ENCODE results near the gene NCF4.

DNA sequence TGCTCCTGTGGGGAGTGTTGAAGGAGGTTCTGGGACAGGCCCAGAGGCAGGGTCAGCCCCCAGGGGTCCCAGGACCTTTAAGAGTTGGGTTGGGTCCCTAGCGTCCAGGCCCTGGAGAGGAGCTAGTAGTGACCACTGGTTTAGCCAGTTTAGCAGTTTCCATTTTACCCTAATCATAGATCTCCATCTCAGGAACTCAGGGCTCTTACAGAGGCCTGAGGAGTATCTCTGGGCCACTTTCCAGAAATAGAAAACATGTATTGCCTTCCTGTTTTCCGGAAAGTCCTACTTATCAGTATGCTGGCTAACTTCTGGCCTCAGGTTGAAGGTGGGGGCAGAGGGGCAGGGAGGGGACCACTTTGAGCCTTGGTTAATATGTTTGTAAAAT is 13.5 kb downstream of the NCF4 start:
- no peak for TF ChIP-seq POLR2A (conservative IDR thresholded peaks at IDR 0.05)
- no peak for TF ChIP-seq NCOR1 (IDR thresholded peaks at IDR 0.05)
- TF ChIP-seq, protein P1, sequence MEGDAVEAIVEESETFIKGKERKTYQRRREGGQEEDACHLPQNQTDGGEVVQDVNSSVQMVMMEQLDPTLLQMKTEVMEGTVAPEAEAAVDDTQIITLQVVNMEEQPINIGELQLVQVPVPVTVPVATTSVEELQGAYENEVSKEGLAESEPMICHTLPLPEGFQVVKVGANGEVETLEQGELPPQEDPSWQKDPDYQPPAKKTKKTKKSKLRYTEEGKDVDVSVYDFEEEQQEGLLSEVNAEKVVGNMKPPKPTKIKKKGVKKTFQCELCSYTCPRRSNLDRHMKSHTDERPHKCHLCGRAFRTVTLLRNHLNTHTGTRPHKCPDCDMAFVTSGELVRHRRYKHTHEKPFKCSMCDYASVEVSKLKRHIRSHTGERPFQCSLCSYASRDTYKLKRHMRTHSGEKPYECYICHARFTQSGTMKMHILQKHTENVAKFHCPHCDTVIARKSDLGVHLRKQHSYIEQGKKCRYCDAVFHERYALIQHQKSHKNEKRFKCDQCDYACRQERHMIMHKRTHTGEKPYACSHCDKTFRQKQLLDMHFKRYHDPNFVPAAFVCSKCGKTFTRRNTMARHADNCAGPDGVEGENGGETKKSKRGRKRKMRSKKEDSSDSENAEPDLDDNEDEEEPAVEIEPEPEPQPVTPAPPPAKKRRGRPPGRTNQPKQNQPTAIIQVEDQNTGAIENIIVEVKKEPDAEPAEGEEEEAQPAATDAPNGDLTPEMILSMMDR (IDR thresholded peaks at IDR 0.05 in 2 of 3, conservative IDR thresholded peaks at IDR 0.05 in 1 of 3; ENCODE audit: insufficient read depth in 2 of 3, low read depth in 1 of 3, low read length in 3 of 3): no peak
- TF ChIP-seq ZBTB7A (IDR thresholded peaks at IDR 0.05; ENCODE audit: borderline replicate concordance, control insufficient read depth, low read depth, low read length): no peak
- no peak for TF ChIP-seq RCOR1 (IDR thresholded peaks at IDR 0.05; ENCODE audit: borderline replicate concordance in 1 of 2, low read depth in 2 of 2, low read length in 2 of 2)
- no peak for TF ChIP-seq ZKSCAN1 (IDR thresholded peaks at IDR 0.05; ENCODE audit: low read depth, low read length)
- no peak for TF ChIP-seq RAD21 (CRISPR knock-in tag; conservative IDR thresholded peaks at IDR 0.05 in 1 of 2, IDR thresholded peaks at IDR 0.05 in 1 of 2)
- no peak for TF ChIP-seq L3MBTL2 (IDR thresholded peaks at IDR 0.05)
- TF ChIP-seq OTX1 (CRISPR knock-in tag; IDR thresholded peaks at IDR 0.05): no peak
- TF ChIP-seq CHCHD3 (CRISPR knock-in tag; IDR thresholded peaks at IDR 0.05): no peak
- no peak for TF ChIP-seq SRSF9 (IDR thresholded peaks at IDR 0.05; ENCODE audit: borderline replicate concordance, low read depth, low read length)
- TF ChIP-seq ZNF146 (CRISPR knock-in tag; IDR thresholded peaks at IDR 0.05; ENCODE audit: unreplicated experiment): no peak
- TF ChIP-seq PPARD (CRISPR knock-in tag; IDR thresholded peaks at IDR 0.05): no peak
- TF ChIP-seq, protein P2, sequence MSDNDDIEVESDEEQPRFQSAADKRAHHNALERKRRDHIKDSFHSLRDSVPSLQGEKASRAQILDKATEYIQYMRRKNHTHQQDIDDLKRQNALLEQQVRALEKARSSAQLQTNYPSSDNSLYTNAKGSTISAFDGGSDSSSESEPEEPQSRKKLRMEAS (CRISPR knock-in tag; IDR thresholded peaks at IDR 0.05): no peak

Data from K562 (cell line).